GM12878 (cell line): ENCODE measurements around the gene CYSTM1. TPM values are rescaled to one million over a fixed set of nuclear protein-coding genes. Genes with fewer than 3 reads are reported as not detected.

Experiments used
- ATAC-seq: fragments of 200-7000 bp; cut with Tn5 transposase; 3 replicates; pipeline ENCODE4 v1.9.1; 2020; ENCODE audit warnings: mild to moderate bottlenecking, moderate library complexity
- BruUV-seq: library from RNA; stranded (reverse); fragments of 400-500 nt; replicated peaks from 2 replicates; lab custom pipeline; 2021; lab: Mats Ljungman, UMichigan
- CTCF ChIA-PET: fragments of 300-600 bp; sonication (Branson Sonifier 250); formaldehyde crosslinking; extraction: SDS; loops from one replicate; lab custom pipeline; 2021; ENCODE audit warnings: inconsistent platforms; lab: Yijun Ruan, JAX
- POLR2A ChIA-PET: fragments of 350-600 bp; formaldehyde crosslinking; extraction: SDS; loops from one replicate; lab custom pipeline; 2021; ENCODE audit warnings: inconsistent platforms; lab: Charles Lee
- RAD21 ChIA-PET: fragments of 300-600 bp; sonication (Branson Sonifier 250); formaldehyde crosslinking; loops from one replicate; lab custom pipeline; 2023; ENCODE audit warnings: antibody characterized with exemption; ENCODE audit not compliant: unreplicated experiment; lab: Charles Lee
- SMC1A ChIA-PET: fragments of 300-600 bp; sonication (Branson Sonifier 250); formaldehyde crosslinking; loops from one replicate; lab custom pipeline; 2023; ENCODE audit not compliant: unreplicated experiment, uncharacterized antibody; lab: Charles Lee
- DNase-seq: peaks from one replicate; pipeline ENCODE4 v3.0.0-alpha.2; 2011; ENCODE audit warnings: low read depth, low spot score
- FAIRE-seq: peaks from 3 replicates; lab custom pipeline; 2011; peaks lifted over from hg19 to GRCh38; lab: Jason Lieb, UNC
- H2AFZ ChIP-seq: 2 replicates; pipeline ENCODE4 v1.6.0; 2011; ENCODE audit warnings: low read depth, low read length, control low read depth; ENCODE audit not compliant: control insufficient read depth
- H3K27ac ChIP-seq: 2 replicates; pipeline ENCODE4 v1.5.1; 2011; ENCODE audit warnings: control low read depth; ENCODE audit not compliant: control insufficient read depth, insufficient read depth
- H3K27me3 ChIP-seq, 2 experiments: replicated peaks in 1 of 2; 2 replicates each; pipeline versions ENCODE4 v1.6.0 to v1.6.1; 2011; ENCODE audit warnings: low read length in 1 of 2; ENCODE audit not compliant: control insufficient read depth in 2 of 2, insufficient read depth in 2 of 2
- H3K36me3 ChIP-seq, 2 experiments: 2 replicates each; pipeline ENCODE4 v1.5.1; 2011; ENCODE audit warnings: low read length in 1 of 2; ENCODE audit not compliant: control insufficient read depth in 2 of 2, insufficient read depth in 2 of 2
- H3K4me1 ChIP-seq: 2 replicates; pipeline ENCODE4 v1.6.1; 2011; ENCODE audit warnings: mild to moderate bottlenecking, low read length, moderate library complexity, mixed read lengths; ENCODE audit not compliant: control insufficient read depth, insufficient read depth
- H3K4me2 ChIP-seq: 2 replicates; pipeline ENCODE4 v1.6.0; 2011; ENCODE audit warnings: control low read depth; ENCODE audit not compliant: control insufficient read depth, insufficient read depth
- H3K4me3 ChIP-seq: fragments of 200-600 bp; sonication (generic); 2 replicates; pipeline ENCODE4 v1.5.1; 2016
- H3K79me2 ChIP-seq: 2 replicates; pipeline ENCODE4 v1.6.0; 2011; ENCODE audit warnings: low read length; ENCODE audit not compliant: control insufficient read depth, insufficient read depth
- H3K9ac ChIP-seq: 2 replicates; pipeline ENCODE4 v1.8.0; 2011; ENCODE audit warnings: low read length, control low read depth, mixed read lengths; ENCODE audit not compliant: control insufficient read depth, insufficient read depth
- H3K9me3 ChIP-seq: replicated peaks from 3 replicates; pipeline ENCODE4 v1.5.1; 2011; ENCODE audit warnings: mild to moderate bottlenecking, low read length; ENCODE audit not compliant: control insufficient read depth, insufficient read depth
- H4K20me1 ChIP-seq: 2 replicates; pipeline ENCODE4 v1.6.0; 2011; ENCODE audit not compliant: control insufficient read depth, insufficient read depth
- ATF3 ChIP-seq: IDR thresholded peaks from 2 replicates; pipeline ENCODE4 v1.6.1; 2011; ENCODE audit warnings: low read depth, mild to moderate bottlenecking, low read length, moderate library complexity, borderline replicate concordance; ENCODE audit errors: extremely low read depth
- CEBPB ChIP-seq, 2 experiments: fragments of 150-350 bp in 1 of 2; IDR thresholded peaks; 2 replicates each; pipeline ENCODE4 v1.6.1; 2012 to 2014; ENCODE audit warnings: low read depth in 2 of 2, low read length in 2 of 2, borderline replicate concordance in 1 of 2, inconsistent platforms in 1 of 2
- IRF4 ChIP-seq: IDR thresholded peaks from 2 replicates; pipeline ENCODE4 v1.6.1; 2011; ENCODE audit warnings: low read depth, low read length
- MEF2B ChIP-seq: fragments of 450-650 bp; IDR thresholded peaks from 2 replicates; pipeline ENCODE4 v1.6.1; 2018; ENCODE audit warnings: mild to moderate bottlenecking, moderate library complexity; ENCODE audit not compliant: partially characterized antibody, poor library complexity, severe bottlenecking
- STAT1 ChIP-seq: fragments of 450-650 bp; conservative IDR thresholded peaks from 2 replicates; pipeline ENCODE4 v1.6.1; 2014; ENCODE audit warnings: antibody characterized with exemption, mild to moderate bottlenecking
- SUPT20H ChIP-seq: IDR thresholded peaks from 2 replicates; pipeline ENCODE4 v1.6.1; 2011; ENCODE audit warnings: low read depth, mild to moderate bottlenecking, low read length, moderate library complexity, borderline replicate concordance; ENCODE audit not compliant: control insufficient read depth
- ZBTB11 ChIP-seq: fragments of 450-650 bp; formaldehyde crosslinking; IDR thresholded peaks from 2 replicates; pipeline ENCODE4 v1.5.0; 2022; ENCODE audit warnings: mild to moderate bottlenecking, missing genetic modification characterization
- WGBS: methylation state at CpG from one replicate; pipeline ENCODE4 v1.1.6; 2016; ENCODE audit warnings: low lambda C conversion rate; ENCODE audit not compliant: insufficient replicate concordance, insufficient coverage; ENCODE audit errors: missing lambda C conversion rate; 5-methylcytosine and 5-hydroxymethylcytosine counted together
- in situ Hi-C: fragments of 300-500 bp; cut with MboI; formaldehyde crosslinking; loops from 9 replicates; pipeline ENCODE4 v1.14.3; 2018; ENCODE audit warnings: mixed read lengths
- intact Hi-C: fragments of 100-400 bp; cut with micrococcal nuclease; formaldehyde crosslinking; loops from one replicate; pipeline ENCODE4 v1.14.2; 2022; ENCODE audit not compliant: unreplicated experiment
- polyA plus RNA-seq, 11 experiments: library from polyadenylated mRNA; depleted of rRNA in 4 of 11; unstranded in 6 of 11; stranded (reverse) in 5 of 11; fragments of >200 nt; fragmentation: Nextera tagmentation in 4 of 11; fragmentation: Illumina TruSeq in 1 of 11; extraction: Ambion mirVana in 4 of 11; extraction: Trizol in 1 of 11; gene quantifications; 1 replicate in 1 of 11; 2 replicates in 10 of 11; pipeline versions ENCODE4 v1.2.1 to v1.2.3, GENCODE V29; 2011 to 2016; ENCODE audit warnings: inconsistent platforms in 2 of 11, missing spikeins in 2 of 11, low read depth in 1 of 11
- total RNA-seq, 4 experiments: library from RNA; depleted of rRNA in 3 of 4; stranded (reverse); fragments of >200 nt in 3 of 4; fragmentation: Illumina TruSeq in 1 of 4; extraction: Trizol in 1 of 4; gene quantifications; 2 replicates each; pipeline versions ENCODE4 v1.2.1 to v1.2.3, GENCODE V29; 2013 to 2021

The CYSTM1 gene
- total and polyA plus RNA-seq, 10 of the 15 experiments (the other 5 are each of a cell fraction or from before 2014, with no cell fraction given) = 52.7 to 261 (median 98.7) TPM

- H3K4me1 ChIP-seq = no peaks in the 10 kb centered on the region
- H3K4me2 ChIP-seq = no peak overlapping the region
- H3K9me3 ChIP-seq = no peaks in the 10 kb centered on the region
- in situ Hi-C loops = loop anchor here (25.0 kb wide), 1 partner anchor 799 kb away; no protein-coding TSS in a partner anchor
- DNase-seq (no peak), FAIRE-seq (no peak), ATAC-seq (no peak)
- ChIA-PET RAD21 (interaction anchor here (1.5 to 2.5 kb wide), 4 partner anchors 59 to 120 kb away, joined by 5 to 41 read pairs (median 11); no protein-coding TSS in a partner anchor), SMC1A (interaction anchor here (1.3 to 2.8 kb wide), 6 partner anchors 17 to 113 kb away, joined by 3 to 12 read pairs (median 5); no protein-coding TSS in a partner anchor), CTCF (interaction anchor here (1.0 to 18.8 kb wide), 16 partner anchors 8 to 163 kb away, joined by 3 to 774 read pairs (median 5); partner anchors contain the start of genes ANKHD1, HBEGF and SLC4A9), POLR2A (no interaction called here)
- H4K20me1 ChIP-seq = no peaks in the 10 kb centered on the region
- BruUV-seq = no TSS peak
- H2AFZ ChIP-seq = no peak overlapping the region
- no peak for TF ChIP-seq ATF3
- no peak for TF ChIP-seq SUPT20H
- no peak for TF ChIP-seq IRF4
- TF ChIP-seq STAT1 = no peak
- no peak for TF ChIP-seq MEF2B
- TF ChIP-seq ZBTB11 = no peak
- TF ChIP-seq CEBPB (IDR thresholded peaks at IDR 0.05; ENCODE audit: borderline replicate concordance in 1 of 2, low read depth in 2 of 2, low read length in 2 of 2) = no peak
- no peak overlapping the region for H3K9ac ChIP-seq
- no peaks in the 10 kb centered on the region for H3K27me3 ChIP-seq
- 88% methylated on average over 6 of the region's 6 CpGs for WGBS
- H3K36me3 ChIP-seq = peaks cover 0 to 4% of the 10 kb centered on the region in 2 experiments; a peak in 3 of 4 replicates
- intact Hi-C loops = no loop called here
- no peak overlapping the region for H3K4me3 ChIP-seq
- H3K27ac ChIP-seq = no peak overlapping the region
- no peaks in the 10 kb centered on the region for H3K79me2 ChIP-seq
These were observed 63.8 kb downstream of the CYSTM1 start for GRCh38 chr5:140238756-140239155.
